NCI-H446 treated with DMSO at 0.1 percent for 48 hours (cell line): ENCODE data around the gene KANSL1L.
A peak's percentile ranks its signal among the peaks of the same experiment; 100 is the strongest.
"Not testable (repeated sequence)": the region's sequence is repeated elsewhere in the genome, so short reads cannot be mapped to it uniquely, and the experiment has no call there.

Experiments used
- DNase-seq: peaks from one replicate; lab custom pipeline; 2025; lab: John Stamatoyannopoulos, UW

Gene KANSL1L

GRCh38 chr2:210171309-210172218 lies at the start of gene KANSL1L:
Gene KANSL1L (minus strand): TSS chr2:210171409. CDS start chr2:210154582, 16,827 bp downstream.
- DNase-seq: peak; percentile 94

GRCh38 chr2:210215120-210215519 lies 43.9 kb upstream of the KANSL1L start:
- DNase-seq: no peak

- DNase-seq: no peak
Measured at GRCh38 chr2:210210185-210210584, 39.0 kb upstream of the KANSL1L start.

- DNase-seq: no peak
Measured at GRCh38 chr2:210207929-210208328, 36.7 kb upstream of the KANSL1L start.

- no peak for DNase-seq
Measured at GRCh38 chr2:210203558-210203957, 32.3 kb upstream of the KANSL1L start.

- no peak for DNase-seq
Measured at GRCh38 chr2:210203147-210203546, 31.9 kb upstream of the KANSL1L start.

- no peak for DNase-seq
Measured at GRCh38 chr2:210199854-210200253, 28.6 kb upstream of the KANSL1L start.

- peak; percentile 18 for DNase-seq
Measured at GRCh38 chr2:210199186-210199765, 28.1 kb upstream of the KANSL1L start.

- no peak for DNase-seq
Measured at GRCh38 chr2:210198326-210198725, 27.1 kb upstream of the KANSL1L start.

GRCh38 chr2:210197720-210198119 lies 26.5 kb upstream of the KANSL1L start:
- no peak for DNase-seq

GRCh38 chr2:210195101-210195852 lies 24.1 kb upstream of the KANSL1L start:
- peak; percentile 39 for DNase-seq

GRCh38 chr2:210190345-210190744 lies 19.1 kb upstream of the KANSL1L start:
- DNase-seq: no peak

- DNase-seq: no peak
Measured at GRCh38 chr2:210189452-210190138, 18.4 kb upstream of the KANSL1L start.

- no peak for DNase-seq
Measured at GRCh38 chr2:210188755-210189154, 17.5 kb upstream of the KANSL1L start.

- DNase-seq: no peak
Measured at GRCh38 chr2:210188190-210188589, 17.0 kb upstream of the KANSL1L start.

GRCh38 chr2:210183936-210184335 lies 12.7 kb upstream of the KANSL1L start:
- DNase-seq: not testable (repeated sequence)

- DNase-seq: not testable (repeated sequence)
Measured at GRCh38 chr2:210181606-210182088, 10.4 kb upstream of the KANSL1L start.

GRCh38 chr2:210181033-210181605 lies 9.9 kb upstream of the KANSL1L start:
- not testable (repeated sequence) for DNase-seq

- DNase-seq: no peak
Measured at GRCh38 chr2:210180477-210180876, 9.3 kb upstream of the KANSL1L start.

GRCh38 chr2:210179351-210179990 lies 8.3 kb upstream of the KANSL1L start:
- no peak for DNase-seq

- DNase-seq: no peak
Measured at GRCh38 chr2:210177769-210178168, 6.6 kb upstream of the KANSL1L start.
